DND-41 (cell line): Measurements from ENCODE around the gene ACOXL.

Experiments used
- ATAC-seq: fragments of 200-7000 bp; cut with Tn5 transposase; 3 replicates; pipeline ENCODE4 v1.9.1; 2021; ENCODE audit warnings: low read depth; ENCODE audit not compliant: insufficient read depth
- DNase-seq: peaks from one replicate; pipeline ENCODE4 v3.0.0-alpha.2; 2020
- H2AFZ ChIP-seq: 2 replicates; pipeline ENCODE4 v1.6.0; 2012; ENCODE audit warnings: low read depth, low read length
- H3K27ac ChIP-seq: 2 replicates; pipeline ENCODE4 v1.5.1; 2012; ENCODE audit warnings: low read length, inconsistent platforms
- H3K27me3 ChIP-seq: fragments of 200-600 bp; sonication (generic); 2 replicates; pipeline ENCODE4 v1.6.0; 2012; ENCODE audit warnings: low read length, mild to moderate bottlenecking, inconsistent platforms; ENCODE audit not compliant: insufficient read depth, poor library complexity
- H3K36me3 ChIP-seq: 2 replicates; pipeline ENCODE4 v1.5.1; 2012; ENCODE audit warnings: low read length, inconsistent platforms; ENCODE audit not compliant: insufficient read depth
- H3K4me1 ChIP-seq: 2 replicates; pipeline ENCODE4 v1.5.1; 2012; ENCODE audit warnings: mild to moderate bottlenecking, low read length; ENCODE audit not compliant: insufficient read depth
- H3K4me2 ChIP-seq: 2 replicates; pipeline ENCODE4 v1.6.0; 2012; ENCODE audit warnings: mild to moderate bottlenecking, moderate library complexity, low read length, inconsistent platforms; ENCODE audit not compliant: insufficient read depth
- H3K4me3 ChIP-seq, 2 experiments: fragments of 200-600 bp in 1 of 2; shearing (Covaris generic) in 1 of 2; 2 replicates each; pipeline ENCODE4 v1.5.1; 2012 to 2016; ENCODE audit warnings: inconsistent platforms in 2 of 2, low read length in 2 of 2, mild to moderate bottlenecking in 2 of 2, low read depth in 1 of 2, moderate library complexity in 1 of 2
- H3K79me2 ChIP-seq: 2 replicates; pipeline ENCODE4 v1.6.0; 2012; ENCODE audit warnings: low read length, inconsistent platforms; ENCODE audit not compliant: insufficient read depth
- H3K9ac ChIP-seq: 2 replicates; pipeline ENCODE4 v1.6.0; 2012; ENCODE audit warnings: low read depth, mild to moderate bottlenecking, inconsistent platforms, low read length, moderate library complexity
- H3K9me3 ChIP-seq: 2 replicates; pipeline ENCODE4 v1.5.1; 2012; ENCODE audit warnings: low read length, moderate library complexity, mild to moderate bottlenecking, inconsistent platforms; ENCODE audit not compliant: insufficient read depth, severe bottlenecking
- H4K20me1 ChIP-seq: 2 replicates; pipeline ENCODE4 v1.6.0; 2012; ENCODE audit warnings: low read length; ENCODE audit not compliant: insufficient read depth
- CTCF ChIP-seq: IDR thresholded peaks from 2 replicates; pipeline ENCODE4 v1.5.1; 2012; ENCODE audit warnings: borderline replicate concordance, low read length, moderate library complexity, mild to moderate bottlenecking; ENCODE audit not compliant: poor library complexity, severe bottlenecking; ENCODE audit errors: extremely low read depth
- EZH2 ChIP-seq: IDR thresholded peaks from 3 replicates; pipeline ENCODE4 v1.6.1; 2012; ENCODE audit warnings: borderline replicate concordance, low read depth, mild to moderate bottlenecking, moderate library complexity, low read length, inconsistent platforms; ENCODE audit not compliant: severe bottlenecking

The ACOXL gene

GRCh38 chr2:111145103-111145760 is 412.9 kb downstream of the ACOXL start:
- no peaks in the 10 kb centered on the region for H3K9me3 ChIP-seq
- H3K4me1 ChIP-seq = peaks cover 9% of the 10 kb centered on the region
- no peak overlapping the region for H2AFZ ChIP-seq
- DNase-seq = no peak
- H3K27ac ChIP-seq = 0 out of 2 replicates have a peak overlapping the region, but pooled peaks have one; percentile 37
- no peak overlapping the region for H3K4me2 ChIP-seq
- peaks cover 83% of the 10 kb centered on the region for H3K79me2 ChIP-seq
- H3K36me3 ChIP-seq = peaks cover 73% of the 10 kb centered on the region
- no peak overlapping the region for H3K9ac ChIP-seq
- no peak for ATAC-seq
- H4K20me1 ChIP-seq = peaks cover 20% of the 10 kb centered on the region; the same call in 1 of the 2 replicates
- no peak overlapping the region for H3K4me3 ChIP-seq
- no peaks in the 10 kb centered on the region for H3K27me3 ChIP-seq
- TF ChIP-seq CTCF = no peak
- TF ChIP-seq EZH2 = no peak

- Histone ChIP-seq H3K9ac (no peak overlapping the region), H4K20me1 (peaks cover 15% of the 10 kb centered on the region; the same call in 1 of the 2 replicates), H3K9me3 (no peaks in the 10 kb centered on the region), H3K36me3 (peaks cover 73% of the 10 kb centered on the region), H3K27ac (no peak overlapping the region), H3K4me3 (no peak overlapping the region), H3K4me1 (peaks cover 9% of the 10 kb centered on the region), H2AFZ (no peak overlapping the region), H3K4me2 (no peak overlapping the region), H3K27me3 (no peaks in the 10 kb centered on the region), H3K79me2 (peaks cover 80% of the 10 kb centered on the region)
- TF ChIP-seq EZH2 = no peak
- no peak for TF ChIP-seq CTCF
- DNase-seq (no peak), ATAC-seq (no peak)
These were observed 413.6 kb downstream of the ACOXL start for GRCh38 chr2:111145951-111146350.

GRCh38 chr2:111148225-111148873 is 416.0 kb downstream of the ACOXL start:
- no peak for ATAC-seq
- H2AFZ ChIP-seq = no peak overlapping the region
- H3K9me3 ChIP-seq = no peaks in the 10 kb centered on the region
- peaks cover 13% of the 10 kb centered on the region; the same call in 1 of the 2 replicates for H4K20me1 ChIP-seq
- no peak for DNase-seq
- no peaks in the 10 kb centered on the region for H3K27me3 ChIP-seq
- no peak overlapping the region for H3K4me3 ChIP-seq
- H3K4me2 ChIP-seq = no peak overlapping the region
- H3K27ac ChIP-seq = peak overlapping the region; percentile 1; the same call in 1 of the 2 replicates
- peaks cover 7% of the 10 kb centered on the region; the same call in 1 of the 2 replicates for H3K4me1 ChIP-seq
- H3K9ac ChIP-seq = no peak overlapping the region
- peaks cover 84% of the 10 kb centered on the region for H3K36me3 ChIP-seq
- H3K79me2 ChIP-seq = peaks cover 87% of the 10 kb centered on the region
- TF ChIP-seq CTCF (no peak), EZH2 (no peak)
